NCI-H526 treated with DMSO at 0.1 percent for 48 hours (cell line): ENCODE measurements around the gene NPAS3.

Experiments
- DNase-seq: peaks from one replicate; lab custom pipeline; 2025; lab: John Stamatoyannopoulos, UW

Gene NPAS3

GRCh38 chr14:33555710-33556350 lies 617.2 kb downstream of the NPAS3 start:
- DNase-seq, result no peak

- DNase-seq, result no peak
Measured at GRCh38 chr14:33556382-33557121, 617.9 kb downstream of the NPAS3 start.

GRCh38 chr14:33560718-33561431 lies 622.2 kb downstream of the NPAS3 start:
- DNase-seq, result no peak

- peak; percentile 95 for DNase-seq
Measured at GRCh38 chr14:33561488-33562175, 623.0 kb downstream of the NPAS3 start.

GRCh38 chr14:33563191-33563900 lies 624.7 kb downstream of the NPAS3 start:
- DNase-seq, result no peak

- no peak for DNase-seq
Measured at GRCh38 chr14:33563901-33564197, 625.2 kb downstream of the NPAS3 start.

- DNase-seq, result no peak
Measured at GRCh38 chr14:33564774-33565630, 626.3 kb downstream of the NPAS3 start.

GRCh38 chr14:33566082-33566481 lies 627.4 kb downstream of the NPAS3 start:
- DNase-seq, result no peak

- DNase-seq, result peak; percentile 35
Measured at GRCh38 chr14:33567023-33567728, 628.5 kb downstream of the NPAS3 start.

GRCh38 chr14:33567731-33568130 lies 629.1 kb downstream of the NPAS3 start:
- DNase-seq, result no peak

GRCh38 chr14:33568935-33569579 lies 630.4 kb downstream of the NPAS3 start:
- DNase-seq, result no peak

GRCh38 chr14:33569821-33570687 lies 631.4 kb downstream of the NPAS3 start:
- peak; percentile 98 for DNase-seq

- no peak for DNase-seq
Measured at GRCh38 chr14:33570694-33571310, 632.1 kb downstream of the NPAS3 start.

GRCh38 chr14:33573301-33573880 lies 634.7 kb downstream of the NPAS3 start:
- no peak for DNase-seq

- no peak for DNase-seq
Measured at GRCh38 chr14:33576014-33576413, 637.3 kb downstream of the NPAS3 start.

GRCh38 chr14:33578461-33579216 lies 640.0 kb downstream of the NPAS3 start:
- DNase-seq, result no peak

GRCh38 chr14:33580231-33580749 lies 641.6 kb downstream of the NPAS3 start:
- no peak for DNase-seq
